ENCODE measurements around the gene RALGAPA2. TPM values are rescaled to one million over a fixed set of nuclear protein-coding genes. Genes with fewer than 3 reads are reported as not detected.
A peak's percentile ranks its signal among the peaks of the same experiment; 100 is the strongest.

RALGAPA2 gene
- 100 to 1,000 TPM in 1 of 4 donors, 10 to 100 TPM in 3; 35.1 to 109 (median 59.6) TPM for total RNA-seq

DNA sequence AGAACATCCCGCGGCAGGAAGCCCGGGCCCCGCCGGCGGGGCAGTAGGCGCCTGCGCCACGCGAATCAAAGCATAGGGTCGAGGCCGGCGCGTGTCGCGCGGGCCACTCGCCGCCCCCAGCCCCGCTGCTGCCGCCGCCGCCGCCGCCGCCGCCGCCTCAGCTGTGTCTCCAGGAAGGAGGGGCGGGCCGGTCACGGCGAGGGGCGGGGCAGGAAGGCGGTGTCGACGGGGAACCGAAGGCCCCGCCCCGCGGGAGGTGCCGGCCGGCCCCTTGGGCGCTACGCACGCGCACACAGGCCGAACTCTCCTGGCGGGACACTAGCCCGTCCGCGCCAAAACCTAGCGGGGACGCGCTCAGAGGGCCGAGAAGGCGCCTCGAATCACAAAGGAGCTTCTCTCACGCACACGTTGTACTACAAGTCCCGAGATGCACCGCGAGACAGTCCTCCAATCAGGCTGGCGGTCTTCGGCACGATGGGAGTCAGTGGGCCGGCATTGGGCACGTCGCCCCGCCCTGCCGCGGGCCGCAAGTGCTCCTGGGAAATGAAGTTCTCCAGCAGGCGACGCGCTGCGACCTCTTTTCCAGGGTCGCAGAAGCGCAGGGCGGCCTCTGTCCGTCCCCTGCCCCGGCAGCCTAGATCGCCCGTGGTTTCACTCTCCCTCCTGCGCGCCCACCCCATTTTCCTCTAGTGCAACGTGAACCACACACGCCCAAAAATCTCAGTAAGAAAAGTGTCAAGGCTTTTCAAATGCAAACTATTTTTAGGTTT is at the start of gene RALGAPA2:
Gene RALGAPA2, minus strand, starts transcription at position 171 of the 770 bp plus-strand sequence. Its CDS starts 164 bp downstream, at position 7.
- DNase-seq (ENCODE audit: low spot score), result peak; percentile 89
- ATAC-seq (ENCODE audit: low FRiP score), result peak; percentile 99
- TF ChIP-seq, protein P1, sequence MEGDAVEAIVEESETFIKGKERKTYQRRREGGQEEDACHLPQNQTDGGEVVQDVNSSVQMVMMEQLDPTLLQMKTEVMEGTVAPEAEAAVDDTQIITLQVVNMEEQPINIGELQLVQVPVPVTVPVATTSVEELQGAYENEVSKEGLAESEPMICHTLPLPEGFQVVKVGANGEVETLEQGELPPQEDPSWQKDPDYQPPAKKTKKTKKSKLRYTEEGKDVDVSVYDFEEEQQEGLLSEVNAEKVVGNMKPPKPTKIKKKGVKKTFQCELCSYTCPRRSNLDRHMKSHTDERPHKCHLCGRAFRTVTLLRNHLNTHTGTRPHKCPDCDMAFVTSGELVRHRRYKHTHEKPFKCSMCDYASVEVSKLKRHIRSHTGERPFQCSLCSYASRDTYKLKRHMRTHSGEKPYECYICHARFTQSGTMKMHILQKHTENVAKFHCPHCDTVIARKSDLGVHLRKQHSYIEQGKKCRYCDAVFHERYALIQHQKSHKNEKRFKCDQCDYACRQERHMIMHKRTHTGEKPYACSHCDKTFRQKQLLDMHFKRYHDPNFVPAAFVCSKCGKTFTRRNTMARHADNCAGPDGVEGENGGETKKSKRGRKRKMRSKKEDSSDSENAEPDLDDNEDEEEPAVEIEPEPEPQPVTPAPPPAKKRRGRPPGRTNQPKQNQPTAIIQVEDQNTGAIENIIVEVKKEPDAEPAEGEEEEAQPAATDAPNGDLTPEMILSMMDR (IDR thresholded peaks at IDR 0.05), result no peak

DNA sequence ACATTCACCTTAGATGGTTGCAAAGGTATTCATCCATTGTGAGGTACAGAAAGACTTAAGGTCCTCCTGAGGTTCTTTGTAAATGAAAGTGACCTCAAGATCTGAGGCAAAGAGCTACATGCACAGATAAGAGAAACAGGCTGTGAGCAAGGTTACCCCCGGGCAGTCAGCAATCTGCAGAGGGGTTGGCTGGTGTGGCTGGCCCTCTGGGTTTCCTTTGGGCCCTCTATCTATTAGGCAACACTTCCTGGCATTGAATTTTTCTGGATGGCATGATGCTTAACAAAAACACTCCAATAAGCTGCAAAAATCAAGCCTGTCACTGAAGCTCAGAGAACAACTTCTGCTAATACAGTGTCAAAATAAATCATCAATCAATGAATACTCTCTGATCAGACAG is 48.9 kb upstream of the RALGAPA2 start:
- TF ChIP-seq, protein P1 (IDR thresholded peaks at IDR 0.05), result no peak
- no peak for DNase-seq (ENCODE audit: low spot score)

DNA sequence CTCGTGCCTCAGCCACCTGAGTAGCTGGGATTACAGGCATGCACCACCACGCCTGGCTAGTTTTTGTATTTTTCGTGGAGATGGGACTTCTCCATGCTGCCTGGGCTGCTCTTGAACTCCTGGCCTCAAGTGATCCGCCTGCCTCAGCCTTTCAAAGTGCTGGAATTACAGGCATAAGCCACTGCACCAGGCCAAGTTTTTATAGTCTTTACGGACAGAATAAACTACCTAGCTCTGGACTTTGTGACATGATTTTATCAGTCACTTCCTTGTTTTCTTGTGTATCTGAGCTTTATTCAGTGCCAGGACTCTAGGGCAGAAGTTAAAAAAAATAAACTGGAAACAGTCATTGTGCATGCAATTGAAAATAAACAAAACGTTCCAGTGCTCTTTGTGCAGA is 46.7 kb upstream of the RALGAPA2 start:
- no peak for DNase-seq (ENCODE audit: low spot score)
- ATAC-seq (ENCODE audit: low FRiP score), result no peak
- TF ChIP-seq, protein P1 (IDR thresholded peaks at IDR 0.05), result no peak

More for the DNA sequence above, 48.9 kb upstream of the RALGAPA2 start:
- no peak for ATAC-seq (ENCODE audit: low FRiP score)

DNA sequence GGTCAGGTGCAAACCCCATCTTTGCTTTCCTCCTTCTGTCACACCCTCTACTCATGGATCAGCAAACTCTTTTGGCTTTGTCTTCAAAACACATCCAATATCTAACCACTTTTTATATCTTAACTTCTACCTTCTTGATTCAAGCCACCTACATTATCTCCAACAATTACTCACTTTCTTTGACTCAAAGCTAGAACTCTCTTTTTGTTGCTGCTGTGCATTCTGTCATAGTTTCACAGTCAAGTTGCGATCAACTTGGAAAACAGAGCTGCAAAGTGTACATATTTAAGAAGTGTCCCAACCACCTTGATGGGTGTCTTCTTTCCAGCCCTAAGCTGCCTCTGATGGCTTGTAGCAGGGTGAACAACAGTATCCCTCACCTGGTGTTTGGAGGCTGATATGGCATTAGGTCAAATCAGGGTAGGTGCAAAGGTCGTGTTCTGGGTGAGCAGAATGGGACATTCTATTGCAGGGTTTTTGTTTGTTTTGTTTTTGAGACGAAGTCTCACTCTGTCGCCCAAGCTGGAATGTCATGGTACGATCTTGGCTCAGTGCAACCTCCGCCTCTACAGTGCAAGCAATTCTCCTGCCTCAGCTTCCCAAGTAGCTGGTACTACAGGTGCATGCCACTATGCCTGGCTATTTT is 43.4 kb upstream of the RALGAPA2 start:
- DNase-seq (ENCODE audit: low spot score), result no peak

DNA sequence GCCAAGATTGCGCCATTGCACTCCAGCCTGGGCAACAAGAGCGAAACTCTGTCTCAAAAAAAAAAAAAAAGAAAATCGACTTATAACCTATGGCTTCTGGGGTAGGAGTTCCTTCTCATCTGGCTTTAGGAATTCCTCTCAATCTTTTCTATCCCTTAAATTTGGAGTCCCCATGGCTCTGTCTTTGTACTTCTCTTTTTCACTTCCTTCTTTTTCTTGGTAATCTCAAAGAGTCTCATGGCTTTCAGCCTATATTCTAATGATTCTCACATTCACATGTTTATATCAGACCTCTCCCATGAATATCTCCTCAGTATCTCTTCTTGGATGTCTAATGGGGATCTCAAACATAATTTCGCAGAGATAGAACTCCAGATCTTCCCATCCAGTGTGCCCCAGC is 42.8 kb upstream of the RALGAPA2 start:
- TF ChIP-seq, protein P1 (IDR thresholded peaks at IDR 0.05), result no peak
- ATAC-seq (ENCODE audit: low FRiP score) (no peak), DNase-seq (ENCODE audit: low spot score) (no peak)

More for the DNA sequence above, 43.4 kb upstream of the RALGAPA2 start:
- no peak for ATAC-seq (ENCODE audit: low FRiP score)
- TF ChIP-seq, protein P1 (IDR thresholded peaks at IDR 0.05), result no peak

DNA sequence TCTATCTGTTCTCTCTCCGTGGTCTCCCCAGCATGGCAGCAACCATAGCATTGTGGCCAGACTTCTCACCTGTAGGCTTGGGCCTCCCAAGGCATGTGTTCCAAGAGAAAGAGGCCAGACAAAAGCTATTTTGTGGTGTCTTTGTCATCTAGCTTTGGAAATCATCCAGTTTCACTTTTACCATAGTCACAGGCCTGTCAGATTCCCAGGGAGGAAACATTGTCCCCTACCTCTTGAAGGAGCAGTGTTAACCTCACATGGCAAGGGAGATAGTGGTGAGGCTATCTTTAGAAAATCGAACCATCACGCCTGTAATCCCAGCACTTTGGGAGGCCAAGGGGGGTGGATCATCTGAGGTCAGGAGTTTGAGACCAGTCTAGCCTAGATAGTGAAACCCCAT is 42.3 kb upstream of the RALGAPA2 start:
- TF ChIP-seq, protein P1 (IDR thresholded peaks at IDR 0.05), result no peak
- no peak for DNase-seq (ENCODE audit: low spot score)
- no peak for ATAC-seq (ENCODE audit: low FRiP score)
